Measurements from ENCODE around the gene ANKRD13A. TPM values are rescaled to one million over a fixed set of nuclear protein-coding genes. Genes with fewer than 3 reads are reported as not detected.

Gene ANKRD13A
- polyA plus RNA-seq, 1 experiment: 268 TPM

- POLR2A ChIA-PET: no interaction called here
- CTCF ChIA-PET: interaction anchor here (0.5 to 2.3 kb wide), 5 partner anchors 9 to 138 kb away, joined by 3 to 9 read pairs (median 3); no protein-coding TSS in a partner anchor
- Histone ChIP-seq H3K27me3 (ENCODE audit: control insufficient read depth, insufficient read depth, low read length) (no peaks in the 10 kb centered on the region), H3K36me3 (ENCODE audit: control insufficient read depth, insufficient read depth, low read length) (peaks cover 8% of the 10 kb centered on the region), H3K4me3 (ENCODE audit: low read depth, low read length) (no peak overlapping the region)
- TF ChIP-seq CTCF (IDR thresholded peaks at IDR 0.05; ENCODE audit: insufficient read depth, low read depth, low read length): no peak
- no peak for DNase-seq (ENCODE audit: low read depth)
Observed at GRCh38 chr12:109952160-109952858, 46.9 kb upstream of the ANKRD13A start.

GRCh38 chr12:109952873-109953272 is 46.4 kb upstream of the ANKRD13A start:
- no peak overlapping the region for H3K4me3 ChIP-seq (ENCODE audit: low read depth, low read length)
- no peak for TF ChIP-seq CTCF (IDR thresholded peaks at IDR 0.05; ENCODE audit: insufficient read depth, low read depth, low read length)
- DNase-seq (ENCODE audit: low read depth): no peak
- POLR2A ChIA-PET: no interaction called here
- H3K27me3 ChIP-seq (ENCODE audit: control insufficient read depth, insufficient read depth, low read length): no peaks in the 10 kb centered on the region
- peaks cover 8% of the 10 kb centered on the region for H3K36me3 ChIP-seq (ENCODE audit: control insufficient read depth, insufficient read depth, low read length)
- CTCF ChIA-PET: interaction anchor here (0.5 to 2.3 kb wide), 4 partner anchors 9 to 137 kb away, joined by 3 to 9 read pairs (median 3); no protein-coding TSS in a partner anchor

- CTCF ChIA-PET: interaction anchor here (0.9 to 2.3 kb wide), 2 partner anchors 8 to 10 kb away, joined by 3 to 9 read pairs; no protein-coding TSS in a partner anchor
- peaks cover 8% of the 10 kb centered on the region for H3K36me3 ChIP-seq (ENCODE audit: control insufficient read depth, insufficient read depth, low read length)
- POLR2A ChIA-PET: no interaction called here
Observed at GRCh38 chr12:109953656-109954055, 45.6 kb upstream of the ANKRD13A start.

GRCh38 chr12:109958374-109958773 is 40.9 kb upstream of the ANKRD13A start:
- ChIA-PET CTCF (no interaction called here), POLR2A (no interaction called here)
- no peak overlapping the region for H3K4me3 ChIP-seq (ENCODE audit: low read depth, low read length)
- H3K36me3 ChIP-seq (ENCODE audit: control insufficient read depth, insufficient read depth, low read length): peaks cover 4% of the 10 kb centered on the region; the same call in 1 of the 2 replicates
- no peak for DNase-seq (ENCODE audit: low read depth)
- no peaks in the 10 kb centered on the region for H3K27me3 ChIP-seq (ENCODE audit: control insufficient read depth, insufficient read depth, low read length)
- no peak for TF ChIP-seq CTCF (IDR thresholded peaks at IDR 0.05; ENCODE audit: insufficient read depth, low read depth, low read length)

More at GRCh38 chr12:109953656-109954055, 45.6 kb upstream of the ANKRD13A start:
- no peak for DNase-seq (ENCODE audit: low read depth)
- H3K4me3 ChIP-seq (ENCODE audit: low read depth, low read length): no peak overlapping the region
- no peaks in the 10 kb centered on the region for H3K27me3 ChIP-seq (ENCODE audit: control insufficient read depth, insufficient read depth, low read length)
- TF ChIP-seq CTCF (IDR thresholded peaks at IDR 0.05; ENCODE audit: insufficient read depth, low read depth, low read length): no peak

GRCh38 chr12:109959411-109960093 is 39.7 kb upstream of the ANKRD13A start:
- no peak for DNase-seq (ENCODE audit: low read depth)
- ChIA-PET POLR2A (no interaction called here), CTCF (no interaction called here)
- TF ChIP-seq CTCF (IDR thresholded peaks at IDR 0.05; ENCODE audit: insufficient read depth, low read depth, low read length): no peak
- Histone ChIP-seq H3K27me3 (ENCODE audit: control insufficient read depth, insufficient read depth, low read length) (no peaks in the 10 kb centered on the region), H3K36me3 (ENCODE audit: control insufficient read depth, insufficient read depth, low read length) (peaks cover 4% of the 10 kb centered on the region), H3K4me3 (ENCODE audit: low read depth, low read length) (no peak overlapping the region)

All from BJ (cell line).